C4-2B (cell line): ENCODE measurements around the gene CENPU.

Experiments used
- ZFX ChIP-seq: fragments of 450-650 bp; IDR thresholded peaks from 2 replicates; pipeline ENCODE4 v1.6.1; 2017
- TF ChIP-seq, protein P1 (sequence below): fragments of 450-650 bp; conservative IDR thresholded peaks from 2 replicates; pipeline ENCODE4 v1.5.1; 2017; ENCODE audit warnings: mild to moderate bottlenecking

- TF ChIP-seq, protein P1, sequence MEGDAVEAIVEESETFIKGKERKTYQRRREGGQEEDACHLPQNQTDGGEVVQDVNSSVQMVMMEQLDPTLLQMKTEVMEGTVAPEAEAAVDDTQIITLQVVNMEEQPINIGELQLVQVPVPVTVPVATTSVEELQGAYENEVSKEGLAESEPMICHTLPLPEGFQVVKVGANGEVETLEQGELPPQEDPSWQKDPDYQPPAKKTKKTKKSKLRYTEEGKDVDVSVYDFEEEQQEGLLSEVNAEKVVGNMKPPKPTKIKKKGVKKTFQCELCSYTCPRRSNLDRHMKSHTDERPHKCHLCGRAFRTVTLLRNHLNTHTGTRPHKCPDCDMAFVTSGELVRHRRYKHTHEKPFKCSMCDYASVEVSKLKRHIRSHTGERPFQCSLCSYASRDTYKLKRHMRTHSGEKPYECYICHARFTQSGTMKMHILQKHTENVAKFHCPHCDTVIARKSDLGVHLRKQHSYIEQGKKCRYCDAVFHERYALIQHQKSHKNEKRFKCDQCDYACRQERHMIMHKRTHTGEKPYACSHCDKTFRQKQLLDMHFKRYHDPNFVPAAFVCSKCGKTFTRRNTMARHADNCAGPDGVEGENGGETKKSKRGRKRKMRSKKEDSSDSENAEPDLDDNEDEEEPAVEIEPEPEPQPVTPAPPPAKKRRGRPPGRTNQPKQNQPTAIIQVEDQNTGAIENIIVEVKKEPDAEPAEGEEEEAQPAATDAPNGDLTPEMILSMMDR = no peak
- TF ChIP-seq ZFX = no peak
These were observed 5.0 kb downstream of the CENPU start for GRCh38 chr4:184728858-184729257.
